RWPE2 (cell line): ENCODE results near the gene ADAMTS17.
A peak's percentile ranks its signal among the peaks of the same experiment; 100 is the strongest.

Source experiments
- ATAC-seq: fragments of 200-7000 bp; cut with Tn5 transposase; 3 replicates; pipeline ENCODE4 v1.9.1; 2021; ENCODE audit warnings: low read depth
- DNase-seq: peaks from one replicate; pipeline ENCODE4 v3.0.0-alpha.2; 2020; ENCODE audit warnings: low spot score
- H3K27ac ChIP-seq: fragments of 450-650 bp; 2 replicates; pipeline ENCODE4 v1.5.1; 2017; ENCODE audit warnings: mild to moderate bottlenecking; ENCODE audit not compliant: poor library complexity, severe bottlenecking
- H3K27me3 ChIP-seq: fragments of 250-450 bp; sonication (Bioruptor Pico); 2 replicates; pipeline ENCODE4 v1.5.1; 2021; ENCODE audit warnings: mild to moderate bottlenecking, moderate library complexity; ENCODE audit not compliant: insufficient read depth, poor library complexity, severe bottlenecking
- H3K36me3 ChIP-seq: fragments of 250-450 bp; sonication (Bioruptor Pico); 2 replicates; pipeline ENCODE4 v1.5.1; 2020; ENCODE audit warnings: low read depth, mild to moderate bottlenecking, moderate library complexity
- H3K4me1 ChIP-seq: fragments of 250-450 bp; sonication (Bioruptor Pico); 2 replicates; pipeline ENCODE4 v1.5.1; 2021; ENCODE audit warnings: mild to moderate bottlenecking, moderate library complexity; ENCODE audit not compliant: insufficient read depth, poor library complexity, severe bottlenecking
- H3K4me3 ChIP-seq: fragments of 250-450 bp; sonication (Bioruptor Pico); 2 replicates; pipeline ENCODE4 v1.5.1; 2021; ENCODE audit warnings: mild to moderate bottlenecking, moderate library complexity; ENCODE audit not compliant: severe bottlenecking
- H3K9me3 ChIP-seq: fragments of 250-450 bp; sonication (Bioruptor Pico); 2 replicates; pipeline ENCODE4 v1.5.1; 2021; ENCODE audit warnings: mild to moderate bottlenecking, moderate library complexity; ENCODE audit not compliant: severe bottlenecking
- TF ChIP-seq, protein P1 (sequence below): fragments of 450-650 bp; IDR thresholded peaks from one replicate; pipeline ENCODE4 v1.5.1; 2017; ENCODE audit warnings: mild to moderate bottlenecking, moderate library complexity; ENCODE audit not compliant: poor library complexity, severe bottlenecking

The ADAMTS17 gene

DNA sequence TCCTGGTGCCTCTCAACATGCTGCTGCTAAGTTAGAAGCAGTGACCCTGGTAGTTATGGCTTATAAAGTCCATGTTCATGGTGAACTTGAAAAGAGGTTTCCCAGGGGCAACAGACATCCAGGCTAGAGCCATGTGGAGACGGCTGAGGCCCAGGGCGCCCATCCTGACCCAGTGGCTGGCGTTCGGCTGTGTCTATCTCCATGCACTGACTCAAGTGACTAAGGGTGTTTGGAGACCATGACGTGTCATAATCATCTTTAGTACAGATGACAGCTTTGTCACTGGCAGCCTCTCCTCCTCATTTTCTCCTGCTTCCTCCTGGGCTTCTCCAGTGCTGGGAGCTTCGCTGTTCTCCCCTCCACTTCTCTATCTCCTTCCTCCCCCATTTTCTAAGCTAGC, 321.2 kb downstream of the ADAMTS17 start:
- Histone ChIP-seq H3K27me3 (no peaks in the 10 kb centered on the region), H3K27ac (no peak overlapping the region), H3K9me3 (no peaks in the 10 kb centered on the region), H3K36me3 (no peaks in the 10 kb centered on the region), H3K4me3 (no peak overlapping the region), H3K4me1 (peaks cover 7% of the 10 kb centered on the region)
- ATAC-seq (peak; percentile 9; the same call in 1 of the 3 replicates), DNase-seq (no peak)
- TF ChIP-seq, protein P1, sequence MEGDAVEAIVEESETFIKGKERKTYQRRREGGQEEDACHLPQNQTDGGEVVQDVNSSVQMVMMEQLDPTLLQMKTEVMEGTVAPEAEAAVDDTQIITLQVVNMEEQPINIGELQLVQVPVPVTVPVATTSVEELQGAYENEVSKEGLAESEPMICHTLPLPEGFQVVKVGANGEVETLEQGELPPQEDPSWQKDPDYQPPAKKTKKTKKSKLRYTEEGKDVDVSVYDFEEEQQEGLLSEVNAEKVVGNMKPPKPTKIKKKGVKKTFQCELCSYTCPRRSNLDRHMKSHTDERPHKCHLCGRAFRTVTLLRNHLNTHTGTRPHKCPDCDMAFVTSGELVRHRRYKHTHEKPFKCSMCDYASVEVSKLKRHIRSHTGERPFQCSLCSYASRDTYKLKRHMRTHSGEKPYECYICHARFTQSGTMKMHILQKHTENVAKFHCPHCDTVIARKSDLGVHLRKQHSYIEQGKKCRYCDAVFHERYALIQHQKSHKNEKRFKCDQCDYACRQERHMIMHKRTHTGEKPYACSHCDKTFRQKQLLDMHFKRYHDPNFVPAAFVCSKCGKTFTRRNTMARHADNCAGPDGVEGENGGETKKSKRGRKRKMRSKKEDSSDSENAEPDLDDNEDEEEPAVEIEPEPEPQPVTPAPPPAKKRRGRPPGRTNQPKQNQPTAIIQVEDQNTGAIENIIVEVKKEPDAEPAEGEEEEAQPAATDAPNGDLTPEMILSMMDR: no peak

DNA sequence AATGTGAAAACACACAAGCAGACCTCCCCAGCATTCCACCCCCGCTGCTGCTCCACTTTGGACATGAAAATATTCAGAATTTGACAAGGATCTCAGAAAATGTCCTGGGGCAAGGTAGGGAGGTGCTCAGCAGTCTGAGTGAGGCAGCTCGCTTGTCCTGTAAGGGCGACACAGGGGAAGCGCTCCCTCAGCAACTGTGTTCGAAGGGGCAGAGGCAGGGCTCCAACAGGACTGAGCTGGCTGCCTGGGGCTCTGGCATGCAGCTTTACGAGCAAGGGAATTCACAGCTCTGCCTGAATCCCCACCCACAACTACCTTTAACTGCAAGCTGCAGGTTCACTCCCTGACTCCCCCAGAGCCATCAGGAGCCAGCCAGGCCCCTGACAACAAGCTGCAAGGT, 321.6 kb downstream of the ADAMTS17 start:
- DNase-seq: peak; percentile 68

DNA sequence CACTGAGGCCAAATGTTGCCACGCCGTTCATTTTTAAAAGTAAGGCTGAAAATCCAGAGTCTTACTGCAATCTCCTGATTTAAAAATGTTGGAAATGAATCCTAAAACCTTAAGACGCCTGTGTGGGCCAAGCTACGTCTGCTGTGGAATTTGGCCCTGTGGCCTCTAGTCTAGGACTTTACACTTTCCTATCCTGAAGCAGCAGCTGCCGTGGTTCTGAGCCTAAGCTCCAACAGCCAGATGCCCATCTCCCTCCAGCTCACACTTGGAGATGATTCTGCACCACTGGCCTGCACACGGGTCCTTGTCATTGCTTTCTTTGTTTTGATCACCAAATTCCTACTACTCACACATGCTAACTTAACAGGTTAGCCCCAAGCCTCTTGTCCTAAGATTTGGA, 322.2 kb downstream of the ADAMTS17 start:
- no peaks in the 10 kb centered on the region for H3K9me3 ChIP-seq
- no peak overlapping the region for H3K27ac ChIP-seq
- TF ChIP-seq, protein P1: no peak
- H3K27me3 ChIP-seq: no peaks in the 10 kb centered on the region
- ATAC-seq (no peak), DNase-seq (no peak)
- peaks cover 7% of the 10 kb centered on the region for H3K4me1 ChIP-seq
- no peaks in the 10 kb centered on the region for H3K36me3 ChIP-seq
- no peak overlapping the region for H3K4me3 ChIP-seq

More for the DNA sequence above, 321.6 kb downstream of the ADAMTS17 start:
- Histone ChIP-seq H3K4me3 (no peak overlapping the region), H3K27ac (no peak overlapping the region), H3K27me3 (no peaks in the 10 kb centered on the region), H3K36me3 (no peaks in the 10 kb centered on the region), H3K9me3 (no peaks in the 10 kb centered on the region), H3K4me1 (peaks cover 7% of the 10 kb centered on the region)
- TF ChIP-seq, protein P1: no peak
- ATAC-seq: peak; percentile 67

DNA sequence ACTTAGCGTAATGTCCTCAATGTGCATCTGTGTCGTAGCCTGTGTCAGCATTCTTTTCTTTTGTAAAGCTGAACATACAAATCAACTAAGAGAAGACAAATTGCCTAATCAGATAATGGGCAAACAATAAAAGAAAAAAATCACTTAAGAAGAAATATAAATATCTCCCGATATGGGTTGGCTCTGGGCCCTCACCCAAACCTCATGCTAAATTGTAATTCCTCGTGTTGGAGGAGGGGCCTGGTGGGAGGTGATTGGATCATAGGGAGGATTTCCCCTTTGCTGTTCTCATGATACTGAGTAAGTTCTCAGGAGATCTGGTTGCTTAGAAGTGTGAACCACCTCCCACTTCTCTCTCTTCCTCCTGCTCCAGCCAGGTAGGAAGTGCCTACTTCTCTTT, 323.6 kb downstream of the ADAMTS17 start:
- no peaks in the 10 kb centered on the region for H3K27me3 ChIP-seq
- no peaks in the 10 kb centered on the region for H3K36me3 ChIP-seq
- no peaks in the 10 kb centered on the region for H3K9me3 ChIP-seq
- DNase-seq (no peak), ATAC-seq (no peak)
- no peak overlapping the region for H3K4me3 ChIP-seq
- H3K27ac ChIP-seq: no peak overlapping the region
- TF ChIP-seq, protein P1: no peak
- H3K4me1 ChIP-seq: peaks cover 7% of the 10 kb centered on the region

DNA sequence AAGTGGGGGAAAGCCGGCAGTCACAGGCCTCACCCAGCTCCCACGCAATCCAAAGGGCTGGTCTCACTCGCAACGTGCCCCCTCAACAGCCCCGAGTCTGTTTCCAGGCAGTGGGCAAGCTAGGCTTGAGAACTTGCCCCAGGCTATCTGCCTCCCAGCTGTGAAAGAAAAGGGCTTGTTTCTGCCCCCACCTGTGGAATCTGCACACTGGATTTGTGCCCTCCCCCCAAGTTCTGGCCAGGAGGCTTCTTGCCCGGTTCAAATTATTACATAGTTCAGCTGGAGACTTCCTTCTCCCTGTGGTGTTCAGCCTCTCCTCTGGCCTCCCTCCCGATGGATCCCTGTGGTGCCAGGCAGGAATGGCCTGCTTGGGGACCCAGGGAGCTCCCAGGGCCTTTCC, 324.6 kb downstream of the ADAMTS17 start:
- no peak for DNase-seq
- TF ChIP-seq, protein P1: no peak
- H3K27ac ChIP-seq: no peak overlapping the region

More for the DNA sequence above, 324.6 kb downstream of the ADAMTS17 start:
- 0 out of 3 replicates have a peak, but pooled peaks have one; percentile 8 for ATAC-seq
- H3K4me1 ChIP-seq: peaks cover 7% of the 10 kb centered on the region
- no peaks in the 10 kb centered on the region for H3K9me3 ChIP-seq
- no peak overlapping the region for H3K4me3 ChIP-seq
- no peaks in the 10 kb centered on the region for H3K27me3 ChIP-seq
- H3K36me3 ChIP-seq: no peaks in the 10 kb centered on the region
